Neuronal stem cell (in vitro differentiated cells): ENCODE measurements around the gene CELSR3.

Source experiments
- DNase-seq: peaks from one replicate; pipeline ENCODE4 v3.0.0-alpha.2; 2013; ENCODE audit warnings: low spot score
- H2AFZ ChIP-seq: one replicate; pipeline ENCODE4 v1.6.1; 2013; ENCODE audit warnings: mild to moderate bottlenecking, low read length, inconsistent platforms
- H2AK5ac ChIP-seq: 2 replicates; pipeline ENCODE4 v1.6.1; 2013; ENCODE audit warnings: low read depth, mild to moderate bottlenecking, inconsistent platforms, low read length, moderate library complexity, mixed read lengths
- H2BK120ac ChIP-seq: 2 replicates; pipeline ENCODE4 v1.6.1; 2013; ENCODE audit warnings: low read depth, mild to moderate bottlenecking, inconsistent platforms, low read length, moderate library complexity, mixed read lengths
- H2BK12ac ChIP-seq: one replicate; pipeline ENCODE4 v1.6.1; 2013; ENCODE audit warnings: low read length, inconsistent platforms
- H2BK15ac ChIP-seq: 2 replicates; pipeline ENCODE4 v1.6.1; 2013; ENCODE audit warnings: mild to moderate bottlenecking, low read length, inconsistent platforms, mixed read lengths
- H2BK5ac ChIP-seq: one replicate; pipeline ENCODE4 v1.6.1; 2013; ENCODE audit warnings: inconsistent platforms, mild to moderate bottlenecking, low read length, moderate library complexity
- H3K14ac ChIP-seq: one replicate; pipeline ENCODE4 v1.6.1; 2013; ENCODE audit warnings: low read length, inconsistent platforms
- H3K18ac ChIP-seq: 2 replicates; pipeline ENCODE4 v1.6.1; 2013; ENCODE audit warnings: low read length, inconsistent platforms
- H3K23ac ChIP-seq: 2 replicates; pipeline ENCODE4 v1.6.1; 2013; ENCODE audit warnings: low read depth, mild to moderate bottlenecking, mixed read lengths, low read length, inconsistent platforms; ENCODE audit not compliant: poor library complexity
- H3K27ac ChIP-seq: replicated peaks from 3 replicates; pipeline ENCODE4 v1.5.1; 2013; ENCODE audit warnings: low read length, inconsistent platforms
- H3K27me3 ChIP-seq, 3 experiments: 2 replicates each; pipeline ENCODE4 v1.6.1; 2013; ENCODE audit warnings: low read length in 3 of 3, mild to moderate bottlenecking in 2 of 3, inconsistent platforms in 1 of 3, low read depth in 1 of 3, mixed read lengths in 1 of 3, moderate library complexity in 1 of 3; ENCODE audit not compliant: control insufficient read depth in 3 of 3, insufficient read depth in 3 of 3
- H3K36me3 ChIP-seq, 2 donors: replicated peaks in 1 of 2; 2 replicates each; pipeline ENCODE4 v1.6.1; 2013; ENCODE audit warnings: low read length in 2 of 2; ENCODE audit not compliant: control insufficient read depth in 2 of 2, insufficient read depth in 2 of 2
- H3K4ac ChIP-seq: 2 replicates; pipeline ENCODE4 v1.6.1; 2013; ENCODE audit warnings: inconsistent platforms, mild to moderate bottlenecking, low read length, moderate library complexity
- H3K4me1 ChIP-seq, 2 donors: 1 replicate in 1 of 2; 2 replicates in 1 of 2; pipeline ENCODE4 v1.6.1; 2013; ENCODE audit warnings: low read length in 2 of 2, low read depth in 1 of 2; ENCODE audit not compliant: control insufficient read depth in 2 of 2, insufficient read depth in 1 of 2
- H3K4me2 ChIP-seq: one replicate; pipeline ENCODE4 v1.6.1; 2013; ENCODE audit warnings: mild to moderate bottlenecking, low read length, inconsistent platforms; ENCODE audit not compliant: insufficient read depth, poor library complexity, severe bottlenecking
- H3K4me3 ChIP-seq, 2 donors: 2 replicates each; pipeline ENCODE4 v1.5.1; 2013; ENCODE audit warnings: low read length in 2 of 2, mild to moderate bottlenecking in 2 of 2, inconsistent platforms in 1 of 2, moderate library complexity in 1 of 2
- H3K79me1 ChIP-seq: one replicate; pipeline ENCODE4 v1.6.1; 2013; ENCODE audit warnings: low read depth, mild to moderate bottlenecking, inconsistent platforms, low read length, moderate library complexity
- H3K9ac ChIP-seq: one replicate; pipeline ENCODE4 v1.6.1; 2013; ENCODE audit warnings: mild to moderate bottlenecking, low read depth, low read length, inconsistent platforms; ENCODE audit not compliant: poor library complexity
- H3K9me3 ChIP-seq, 2 donors: replicated peaks in 1 of 2; 2 replicates each; pipeline versions ENCODE3 to v1.6.1; 2013; ENCODE audit warnings: low read length in 2 of 2, mild to moderate bottlenecking in 2 of 2, inconsistent platforms in 1 of 2, low read depth in 1 of 2, mixed read lengths in 1 of 2, moderate library complexity in 1 of 2; ENCODE audit not compliant: control insufficient read depth in 2 of 2, insufficient read depth in 1 of 2
- H4K8ac ChIP-seq: one replicate; pipeline ENCODE4 v1.6.1; 2013; ENCODE audit warnings: low read depth, mild to moderate bottlenecking, inconsistent platforms, low read length, moderate library complexity
- H4K91ac ChIP-seq: one replicate; pipeline ENCODE4 v1.6.1; 2013; ENCODE audit warnings: low read length, low read depth, mild to moderate bottlenecking, inconsistent platforms; ENCODE audit not compliant: poor library complexity
- WGBS, 2 donors: extraction: QIAGEN DNeasy Blood & Tissue Kit; methylation state at CpG; one replicate each; pipeline ENCODE4 v1.1.7; 2013; ENCODE audit warnings: missing lambda C conversion rate in 2 of 2, mixed read lengths in 1 of 2; ENCODE audit not compliant: insufficient read length in 2 of 2, insufficient replicate concordance in 1 of 2; ENCODE audit errors: extremely low coverage in 2 of 2; 5-methylcytosine and 5-hydroxymethylcytosine counted together

Gene CELSR3

DNA sequence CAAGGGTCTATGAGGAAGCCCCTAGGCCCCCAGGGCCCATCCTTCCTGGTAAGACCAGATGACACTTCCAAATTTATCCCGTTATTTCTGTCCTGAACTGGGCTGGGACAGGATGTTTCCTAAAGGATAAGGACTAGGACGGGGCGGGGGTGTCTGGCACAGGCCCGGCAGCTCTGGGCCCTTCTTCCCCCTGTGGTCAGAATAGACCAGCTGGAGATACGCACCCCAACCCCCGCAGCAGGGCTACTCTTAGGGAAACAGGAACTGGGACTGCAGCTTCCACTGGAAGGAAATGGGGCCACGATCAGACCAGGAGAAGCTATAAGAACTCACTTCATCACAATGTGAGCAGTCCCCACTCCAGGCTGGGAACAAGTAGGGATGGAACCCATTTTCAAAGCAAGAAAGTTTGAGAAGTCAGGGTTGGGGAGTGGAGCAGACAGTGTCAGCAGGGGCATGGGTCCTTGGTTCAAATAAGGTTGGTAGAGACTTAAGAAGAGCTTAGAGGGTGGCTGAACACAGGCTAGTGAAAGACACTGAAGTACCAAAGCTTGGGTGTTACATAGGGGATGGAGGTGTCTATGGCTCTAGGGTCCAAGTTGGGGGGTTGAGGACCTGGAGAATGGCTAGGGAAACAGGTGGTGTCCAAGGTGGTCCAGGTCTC is 21.9 kb upstream of the CELSR3 start:
- Histone ChIP-seq H3K4me3 (peak overlapping the region; percentile 49 to 100), H2BK5ac (no peak overlapping the region), H3K23ac (no peak overlapping the region), H3K27me3 (no peaks in the 10 kb centered on the region), H3K4me2 (peak overlapping the region; percentile 66), H3K9ac (peak overlapping the region; percentile 55), H2BK15ac (no peak overlapping the region), H2BK12ac (no peak overlapping the region), H3K36me3 (peaks cover 52 to 68% of the 10 kb centered on the region in 2 donors), H3K9me3 (no peaks in the 10 kb centered on the region), H2BK120ac (no peak overlapping the region), H3K27ac (no peak overlapping the region), H3K4ac (no peak overlapping the region), H3K14ac (no peak overlapping the region), H2AK5ac (no peak overlapping the region), H4K91ac (no peak overlapping the region), H3K79me1 (no peaks in the 10 kb centered on the region), H4K8ac (no peak overlapping the region), H2AFZ (no peak overlapping the region), H3K4me1 (peaks cover 4 to 9% of the 10 kb centered on the region in 2 donors), H3K18ac (no peak overlapping the region)
- DNase-seq = no peak
- WGBS, 2 donors = no CpG with 5 or more reads among the region's 7 CpGs

- no peak overlapping the region for H2AK5ac ChIP-seq
- no peak overlapping the region for H3K9ac ChIP-seq
- no CpG with 5 or more reads among the region's 8 CpGs for WGBS, 2 donors
- H3K23ac ChIP-seq = no peak overlapping the region
- no peak overlapping the region for H3K4me2 ChIP-seq
- no peak overlapping the region for H2BK120ac ChIP-seq
- H3K14ac ChIP-seq = no peak overlapping the region
- no peaks in the 10 kb centered on the region for H3K79me1 ChIP-seq
- no peaks in the 10 kb centered on the region for H3K27me3 ChIP-seq
- peaks cover 51 to 68% of the 10 kb centered on the region in 2 donors for H3K36me3 ChIP-seq
- H2BK15ac ChIP-seq = no peak overlapping the region
- no peak overlapping the region for H4K8ac ChIP-seq
- H2AFZ ChIP-seq = no peak overlapping the region
- no peak overlapping the region for H3K4ac ChIP-seq
- peak overlapping the region in 1 of 2 donors; percentile 100 for H3K4me3 ChIP-seq
- H3K9me3 ChIP-seq = no peaks in the 10 kb centered on the region
- no peak overlapping the region for H4K91ac ChIP-seq
- no peak overlapping the region for H3K27ac ChIP-seq
- no peak for DNase-seq
- no peak overlapping the region for H2BK12ac ChIP-seq
- no peak overlapping the region for H2BK5ac ChIP-seq
- peaks cover 4 to 9% of the 10 kb centered on the region in 2 donors for H3K4me1 ChIP-seq
- H3K18ac ChIP-seq = no peak overlapping the region
These were observed 21.3 kb upstream of the CELSR3 start for GRCh38 chr3:48684054-48684349.

DNA sequence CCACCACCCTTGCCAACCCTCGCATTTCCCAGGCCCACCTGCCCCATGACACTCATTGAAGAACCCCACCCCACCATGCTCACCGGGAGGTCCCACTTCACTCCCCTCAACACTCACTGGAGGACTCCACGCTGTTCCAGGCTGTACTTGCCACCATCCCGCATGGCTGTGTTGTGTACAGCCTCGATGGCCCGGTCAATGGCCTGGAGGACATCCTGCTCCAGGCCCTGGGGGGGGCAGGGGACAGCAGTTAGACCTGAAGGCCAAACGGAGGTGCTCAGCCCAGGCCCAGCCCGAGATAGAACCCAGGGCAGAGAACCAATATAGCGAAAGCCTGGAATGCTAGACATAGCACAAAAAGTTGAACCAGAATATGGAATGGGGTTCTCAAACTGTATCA is 20.1 kb upstream of the CELSR3 start:
- no peak overlapping the region for H3K18ac ChIP-seq
- H3K4ac ChIP-seq = no peak overlapping the region
- no peak overlapping the region for H4K91ac ChIP-seq
- no peaks in the 10 kb centered on the region for H3K79me1 ChIP-seq
- peak overlapping the region; percentile 30 for H3K9ac ChIP-seq
- no peaks in the 10 kb centered on the region for H3K27me3 ChIP-seq
- no peak overlapping the region for H3K27ac ChIP-seq
- no peak overlapping the region for H3K4me2 ChIP-seq
- H3K23ac ChIP-seq = peak overlapping the region; percentile 52
- DNase-seq = no peak
- peaks cover 53 to 68% of the 10 kb centered on the region in 2 donors for H3K36me3 ChIP-seq
- H2BK15ac ChIP-seq = no peak overlapping the region
- no CpG with 5 or more reads among the region's 9 CpGs for WGBS, 2 donors
- no peak overlapping the region for H2AFZ ChIP-seq
- no peak overlapping the region for H2BK120ac ChIP-seq
- H2BK5ac ChIP-seq = no peak overlapping the region
- no peak overlapping the region for H3K14ac ChIP-seq
- no peak overlapping the region for H2AK5ac ChIP-seq
- H3K9me3 ChIP-seq = no peaks in the 10 kb centered on the region
- no peak overlapping the region for H2BK12ac ChIP-seq
- peaks cover 4 to 9% of the 10 kb centered on the region in 2 donors for H3K4me1 ChIP-seq
- no peak overlapping the region for H4K8ac ChIP-seq
- no peak overlapping the region for H3K4me3 ChIP-seq

DNA sequence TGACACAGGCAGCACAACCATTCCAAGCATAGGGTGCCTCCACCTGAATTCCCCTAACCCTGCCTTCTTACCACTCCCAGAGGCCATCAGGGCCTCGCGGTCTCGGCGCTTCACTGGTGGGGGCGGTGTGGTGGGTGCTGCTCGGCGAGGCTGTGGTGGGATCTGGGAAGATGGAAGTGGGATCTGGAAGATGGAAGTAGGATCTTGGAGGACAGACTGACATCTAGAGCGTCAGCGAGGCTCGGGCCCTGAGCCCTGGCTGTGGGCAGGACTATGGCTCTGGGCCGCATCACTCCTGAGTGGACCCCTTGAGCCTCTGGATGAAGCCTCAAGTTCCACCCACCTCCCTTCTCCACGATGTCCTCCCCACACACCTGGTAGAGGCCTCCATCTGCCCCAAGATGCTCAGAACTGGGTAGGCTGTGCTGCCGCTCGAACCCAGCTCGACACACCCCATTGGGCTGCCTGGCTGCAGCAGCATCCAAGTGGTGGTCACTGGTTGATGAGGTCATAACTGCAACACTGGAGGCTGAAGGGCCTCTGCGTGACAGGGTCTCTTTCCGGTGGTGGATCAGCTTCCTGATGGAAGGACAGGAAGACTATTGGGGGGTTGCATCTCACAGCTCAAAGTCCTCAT is 19.4 kb upstream of the CELSR3 start:
- Histone ChIP-seq H3K4me3 (no peak overlapping the region), H2AK5ac (no peak overlapping the region), H3K9ac (no peak overlapping the region), H2BK15ac (no peak overlapping the region), H3K14ac (no peak overlapping the region), H3K4ac (no peak overlapping the region), H3K9me3 (no peaks in the 10 kb centered on the region), H2BK5ac (no peak overlapping the region), H3K27ac (no peak overlapping the region), H3K4me1 (peaks cover 4 to 9% of the 10 kb centered on the region in 2 donors), H2BK12ac (no peak overlapping the region), H2BK120ac (no peak overlapping the region), H4K8ac (no peak overlapping the region), H4K91ac (no peak overlapping the region), H3K27me3 (no peaks in the 10 kb centered on the region), H2AFZ (no peak overlapping the region), H3K23ac (peak overlapping the region; percentile 59), H3K79me1 (no peaks in the 10 kb centered on the region), H3K18ac (no peak overlapping the region), H3K36me3 (peaks cover 50 to 67% of the 10 kb centered on the region in 2 donors), H3K4me2 (no peak overlapping the region)
- no CpG with 5 or more reads among the region's 17 CpGs for WGBS, 2 donors
- DNase-seq = no peak
